ENCODE measurements around the gene HOXB3.
A peak's percentile ranks its signal among the peaks of the same experiment; 100 is the strongest.

DNA sequence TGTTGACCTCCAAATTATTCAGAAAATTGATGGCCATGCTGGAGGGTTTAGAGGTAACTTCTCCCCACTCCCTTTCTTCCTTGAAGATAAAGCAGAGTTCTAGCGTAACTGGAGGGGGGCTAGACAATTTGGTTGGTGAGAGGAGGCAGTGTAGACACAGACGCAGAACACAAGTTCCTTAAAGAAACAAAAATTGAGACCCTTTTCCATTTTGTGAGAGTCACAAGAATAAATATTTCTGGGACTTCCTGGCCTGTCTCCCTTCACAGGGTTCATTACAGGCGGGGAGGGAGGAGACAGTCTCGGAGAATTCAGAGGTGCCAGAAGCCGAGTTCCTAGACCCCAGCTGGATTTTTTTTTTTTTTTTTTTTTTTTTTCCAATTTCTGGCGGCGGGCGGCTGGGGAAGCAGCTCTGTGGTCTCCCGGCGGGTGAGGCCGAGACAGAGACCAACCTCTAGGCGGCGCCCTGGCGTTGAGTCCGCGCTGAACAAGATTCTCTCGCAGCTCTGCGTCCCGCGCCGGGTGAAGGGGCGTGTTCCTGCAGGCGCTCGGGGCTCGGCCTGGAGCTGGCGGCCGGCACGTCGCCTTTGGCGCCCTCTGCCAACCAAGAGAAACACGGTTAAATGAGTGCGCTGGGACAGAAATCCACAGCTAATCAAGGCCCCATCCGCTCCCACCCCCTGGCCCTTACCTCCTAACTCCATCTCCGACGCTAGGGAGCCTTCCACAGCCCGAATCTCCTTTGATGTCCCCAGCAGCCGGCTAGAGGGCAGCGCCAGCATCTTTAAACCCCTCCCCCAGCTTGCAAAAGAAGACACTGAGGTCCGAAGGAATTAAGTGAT is 46.4 kb upstream of the HOXB3 start:
- TF ChIP-seq, protein P1, sequence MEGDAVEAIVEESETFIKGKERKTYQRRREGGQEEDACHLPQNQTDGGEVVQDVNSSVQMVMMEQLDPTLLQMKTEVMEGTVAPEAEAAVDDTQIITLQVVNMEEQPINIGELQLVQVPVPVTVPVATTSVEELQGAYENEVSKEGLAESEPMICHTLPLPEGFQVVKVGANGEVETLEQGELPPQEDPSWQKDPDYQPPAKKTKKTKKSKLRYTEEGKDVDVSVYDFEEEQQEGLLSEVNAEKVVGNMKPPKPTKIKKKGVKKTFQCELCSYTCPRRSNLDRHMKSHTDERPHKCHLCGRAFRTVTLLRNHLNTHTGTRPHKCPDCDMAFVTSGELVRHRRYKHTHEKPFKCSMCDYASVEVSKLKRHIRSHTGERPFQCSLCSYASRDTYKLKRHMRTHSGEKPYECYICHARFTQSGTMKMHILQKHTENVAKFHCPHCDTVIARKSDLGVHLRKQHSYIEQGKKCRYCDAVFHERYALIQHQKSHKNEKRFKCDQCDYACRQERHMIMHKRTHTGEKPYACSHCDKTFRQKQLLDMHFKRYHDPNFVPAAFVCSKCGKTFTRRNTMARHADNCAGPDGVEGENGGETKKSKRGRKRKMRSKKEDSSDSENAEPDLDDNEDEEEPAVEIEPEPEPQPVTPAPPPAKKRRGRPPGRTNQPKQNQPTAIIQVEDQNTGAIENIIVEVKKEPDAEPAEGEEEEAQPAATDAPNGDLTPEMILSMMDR (IDR thresholded peaks at IDR 0.05): peak; percentile 94
- TF ChIP-seq ZFX (IDR thresholded peaks at IDR 0.05; ENCODE audit: borderline replicate concordance): no peak

All from 22Rv1 (cell line).